PFSK-1 (cell line): Measurements from ENCODE around the gene TCTN1.

Source experiments
- FOXP2 ChIP-seq: optimal IDR thresholded peaks from 2 replicates; pipeline ENCODE3; 2011; ENCODE audit warnings: borderline replicate concordance, control low read depth, inconsistent platforms; ENCODE audit not compliant: insufficient read depth; ENCODE audit errors: extremely low read length, extremely low read depth
- POLR2AphosphoS5 ChIP-seq: IDR thresholded peaks from 2 replicates; pipeline ENCODE4 v1.6.1; 2012; ENCODE audit warnings: low read depth, mild to moderate bottlenecking, control low read depth, low read length, moderate library complexity
- SIN3A ChIP-seq: IDR thresholded peaks from 2 replicates; pipeline ENCODE4 v1.6.1; 2012; ENCODE audit warnings: mild to moderate bottlenecking, low read length, moderate library complexity, borderline replicate concordance; ENCODE audit not compliant: insufficient read depth
- TAF1 ChIP-seq: IDR thresholded peaks from 2 replicates; pipeline ENCODE4 v1.6.1; 2012; ENCODE audit warnings: low read length, control low read depth, borderline replicate concordance; ENCODE audit not compliant: insufficient read depth
- TF ChIP-seq, protein P1 (sequence below), 2 experiments: IDR thresholded peaks; 2 replicates each; pipeline versions ENCODE4 v1.6.1 to v1.8.0; 2011 to 2012; ENCODE audit warnings: low read depth in 2 of 2, low read length in 2 of 2, control low read depth in 1 of 2, inconsistent platforms in 1 of 2, mild to moderate bottlenecking in 1 of 2, moderate library complexity in 1 of 2; ENCODE audit not compliant: insufficient read depth in 1 of 2

The TCTN1 gene

DNA sequence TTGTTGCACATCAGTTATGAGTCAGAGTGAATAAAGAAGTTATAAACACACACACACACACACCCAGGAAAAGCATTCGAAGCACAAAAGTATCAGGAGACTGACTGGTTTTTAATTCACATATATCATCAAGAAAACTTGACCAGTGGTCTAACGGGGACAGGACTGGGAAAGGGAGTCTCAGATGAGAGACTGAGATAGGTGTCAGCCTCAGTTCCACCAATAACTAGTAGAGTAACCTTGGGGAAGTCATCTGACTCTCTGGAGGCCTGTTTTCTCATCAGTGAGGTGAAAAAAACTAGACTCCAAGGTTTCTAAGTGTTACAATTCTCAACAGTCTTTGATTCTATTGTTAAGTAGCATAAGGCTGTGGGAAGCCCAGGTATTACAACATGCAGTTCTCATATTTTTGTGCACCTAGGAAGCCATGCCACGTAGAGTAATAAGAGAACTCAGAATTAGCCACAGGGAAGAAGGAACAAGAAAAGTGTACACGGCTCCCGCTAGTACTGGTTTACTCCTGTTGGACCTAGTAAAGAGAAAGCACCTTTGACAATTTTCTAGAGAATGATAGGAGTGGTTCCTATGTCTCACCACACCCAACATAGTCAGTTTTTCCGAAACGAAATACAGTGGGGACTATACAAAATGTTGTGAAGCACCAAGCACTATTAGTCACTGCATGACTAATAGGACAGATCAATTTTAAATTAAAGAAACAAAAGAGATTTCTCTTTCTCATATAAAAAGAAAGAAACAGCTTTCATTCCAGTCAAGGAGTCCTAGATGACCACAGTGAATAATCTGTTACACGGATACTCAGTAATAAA lies 35.9 kb upstream of the TCTN1 start:
- TF ChIP-seq, protein P1, sequence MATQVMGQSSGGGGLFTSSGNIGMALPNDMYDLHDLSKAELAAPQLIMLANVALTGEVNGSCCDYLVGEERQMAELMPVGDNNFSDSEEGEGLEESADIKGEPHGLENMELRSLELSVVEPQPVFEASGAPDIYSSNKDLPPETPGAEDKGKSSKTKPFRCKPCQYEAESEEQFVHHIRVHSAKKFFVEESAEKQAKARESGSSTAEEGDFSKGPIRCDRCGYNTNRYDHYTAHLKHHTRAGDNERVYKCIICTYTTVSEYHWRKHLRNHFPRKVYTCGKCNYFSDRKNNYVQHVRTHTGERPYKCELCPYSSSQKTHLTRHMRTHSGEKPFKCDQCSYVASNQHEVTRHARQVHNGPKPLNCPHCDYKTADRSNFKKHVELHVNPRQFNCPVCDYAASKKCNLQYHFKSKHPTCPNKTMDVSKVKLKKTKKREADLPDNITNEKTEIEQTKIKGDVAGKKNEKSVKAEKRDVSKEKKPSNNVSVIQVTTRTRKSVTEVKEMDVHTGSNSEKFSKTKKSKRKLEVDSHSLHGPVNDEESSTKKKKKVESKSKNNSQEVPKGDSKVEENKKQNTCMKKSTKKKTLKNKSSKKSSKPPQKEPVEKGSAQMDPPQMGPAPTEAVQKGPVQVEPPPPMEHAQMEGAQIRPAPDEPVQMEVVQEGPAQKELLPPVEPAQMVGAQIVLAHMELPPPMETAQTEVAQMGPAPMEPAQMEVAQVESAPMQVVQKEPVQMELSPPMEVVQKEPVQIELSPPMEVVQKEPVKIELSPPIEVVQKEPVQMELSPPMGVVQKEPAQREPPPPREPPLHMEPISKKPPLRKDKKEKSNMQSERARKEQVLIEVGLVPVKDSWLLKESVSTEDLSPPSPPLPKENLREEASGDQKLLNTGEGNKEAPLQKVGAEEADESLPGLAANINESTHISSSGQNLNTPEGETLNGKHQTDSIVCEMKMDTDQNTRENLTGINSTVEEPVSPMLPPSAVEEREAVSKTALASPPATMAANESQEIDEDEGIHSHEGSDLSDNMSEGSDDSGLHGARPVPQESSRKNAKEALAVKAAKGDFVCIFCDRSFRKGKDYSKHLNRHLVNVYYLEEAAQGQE (IDR thresholded peaks at IDR 0.05; ENCODE audit: insufficient read depth in 1 of 2, low read depth in 2 of 2, low read length in 2 of 2) = no peak
- TF ChIP-seq SIN3A (no peak), POLR2AphosphoS5 (no peak), FOXP2 (no peak), TAF1 (no peak)

DNA sequence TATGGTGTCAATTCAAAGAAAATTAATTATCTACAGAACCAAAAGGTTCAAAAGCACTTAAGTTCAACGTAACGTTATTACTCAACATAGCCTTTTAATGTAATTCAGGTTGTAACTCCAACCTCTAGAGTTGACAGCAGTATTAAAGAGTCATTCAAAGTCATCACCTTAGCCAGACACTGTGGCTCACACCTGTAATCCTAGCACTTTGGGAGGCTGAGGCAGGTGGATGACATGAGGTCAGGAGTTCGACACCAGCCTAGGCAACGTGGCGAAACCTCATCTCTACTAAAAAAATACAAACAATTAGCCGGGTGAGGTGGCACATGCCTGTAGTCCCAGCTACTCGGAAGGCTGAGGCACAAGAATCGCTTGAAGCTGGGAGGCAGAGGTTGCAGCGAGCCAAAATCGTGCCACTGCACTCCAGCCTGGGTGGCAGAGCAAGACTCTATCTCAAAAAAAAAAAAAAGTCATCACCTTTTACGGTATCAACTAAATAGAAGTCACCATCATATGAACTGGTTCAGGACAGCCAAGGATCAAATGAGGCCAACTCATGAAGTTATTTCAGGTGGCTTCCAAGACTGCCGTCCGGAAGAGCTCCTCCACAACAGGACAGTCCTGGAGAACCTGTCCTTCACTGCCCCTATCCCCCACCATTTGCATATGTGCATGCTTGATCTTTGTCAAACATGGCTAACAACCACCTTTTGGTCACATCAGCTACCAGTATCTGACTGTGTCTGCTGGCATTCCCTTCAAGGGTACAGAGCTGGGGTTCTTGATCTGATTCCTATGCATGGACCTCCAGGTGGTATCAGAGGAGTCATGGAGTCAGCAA lies 35.0 kb upstream of the TCTN1 start:
- TF ChIP-seq TAF1 = no peak
- TF ChIP-seq, protein P1 (IDR thresholded peaks at IDR 0.05; ENCODE audit: insufficient read depth in 1 of 2, low read depth in 2 of 2, low read length in 2 of 2) = no peak
- no peak for TF ChIP-seq SIN3A
- TF ChIP-seq POLR2AphosphoS5 = no peak
- no peak for TF ChIP-seq FOXP2

DNA sequence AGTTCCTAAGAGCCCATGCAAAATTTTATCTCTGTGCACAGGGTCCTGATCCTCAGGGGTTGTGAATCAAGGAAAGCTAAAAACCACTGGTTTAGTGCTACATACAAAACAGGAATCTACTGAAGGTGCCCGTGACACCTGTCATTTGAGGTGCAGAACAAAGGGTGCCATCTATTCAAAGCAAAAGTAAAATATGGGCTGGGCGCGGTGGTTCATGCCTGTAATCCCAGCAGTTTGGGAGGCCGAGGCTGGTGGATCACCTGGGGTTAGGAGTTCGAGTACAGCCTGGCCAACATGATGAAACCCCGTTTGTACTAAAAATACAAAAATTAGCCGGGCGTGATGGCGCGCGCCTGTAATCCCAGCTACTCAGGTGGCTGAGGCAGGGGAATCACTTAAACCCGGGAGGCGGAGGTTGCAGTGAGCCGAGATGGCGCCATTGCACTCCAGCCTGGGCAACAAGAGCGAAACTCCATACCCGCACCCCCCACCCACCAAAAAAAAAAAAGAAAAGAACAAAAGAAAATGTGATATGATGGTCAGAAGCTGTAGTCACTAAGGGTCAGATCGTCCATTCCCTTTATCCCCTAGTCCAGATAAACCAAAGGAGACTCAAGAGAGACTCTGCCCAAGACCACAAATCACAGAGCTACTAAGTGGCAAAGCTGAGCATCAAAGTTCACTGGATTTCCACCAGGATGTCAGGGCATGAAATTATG lies 34.2 kb upstream of the TCTN1 start:
- no peak for TF ChIP-seq TAF1
- no peak for TF ChIP-seq SIN3A
- no peak for TF ChIP-seq FOXP2
- TF ChIP-seq POLR2AphosphoS5 = no peak
- TF ChIP-seq, protein P1 (IDR thresholded peaks at IDR 0.05; ENCODE audit: insufficient read depth in 1 of 2, low read depth in 2 of 2, low read length in 2 of 2) = no peak

DNA sequence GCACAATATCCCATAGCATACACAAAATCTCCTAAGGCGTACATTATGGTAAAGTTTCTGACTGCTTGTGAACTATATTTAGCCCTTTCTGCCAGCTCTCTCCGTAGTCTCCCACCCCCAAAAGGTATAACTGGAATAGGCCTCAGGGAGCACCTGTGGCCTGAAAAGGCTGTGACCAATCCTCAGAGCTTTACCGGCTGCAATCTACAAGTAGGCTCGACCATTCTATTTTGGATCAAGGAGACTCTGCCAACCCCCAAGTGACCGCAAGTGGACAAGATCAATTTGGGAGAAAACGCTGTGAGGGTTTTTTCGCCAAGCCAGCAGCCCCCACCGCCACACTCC lies 32.0 kb upstream of the TCTN1 start:
- TF ChIP-seq FOXP2 (no peak), TAF1 (no peak)
- TF ChIP-seq, protein P1 (IDR thresholded peaks at IDR 0.05; ENCODE audit: insufficient read depth in 1 of 2, low read depth in 2 of 2, low read length in 2 of 2) = no peak
